Kidney (tissue), 14 donors: ENCODE results near the gene NGDN. TPM values are rescaled to one million over a fixed set of nuclear protein-coding genes. Genes with fewer than 3 reads are reported as not detected.

Source experiments
- DNase-seq, 5 donors: peaks; one replicate each; pipeline ENCODE4 v3.0.0-alpha.2; 2013 to 2020
- FAIRE-seq: peaks from 2 replicates; lab custom pipeline; 2012; peaks lifted over from hg19 to GRCh38; lab: Jason Lieb, UNC
- H3K27ac ChIP-seq, 2 donors: one replicate each; pipeline ENCODE4 v1.7.0; 2013; ENCODE audit warnings: low read depth in 2 of 2, low read length in 2 of 2, inconsistent platforms in 1 of 2
- H3K27me3 ChIP-seq: one replicate; pipeline ENCODE4 v1.7.1; 2013; ENCODE audit warnings: low read length, inconsistent platforms; ENCODE audit not compliant: control insufficient read depth, insufficient read depth
- H3K36me3 ChIP-seq, 3 donors: one replicate each; pipeline versions ENCODE4 v1.7.0 to v1.7.1; 2013; ENCODE audit warnings: low read length in 3 of 3, control low read depth in 1 of 3, inconsistent platforms in 1 of 3; ENCODE audit not compliant: insufficient read depth in 3 of 3, control insufficient read depth in 2 of 3
- H3K4me1 ChIP-seq, 3 donors: one replicate each; pipeline versions ENCODE4 v1.7.0 to v1.7.1; 2013; ENCODE audit warnings: low read length in 3 of 3, inconsistent platforms in 1 of 3, low read depth in 1 of 3; ENCODE audit not compliant: control insufficient read depth in 2 of 3, insufficient read depth in 2 of 3
- H3K4me3 ChIP-seq, 3 donors: one replicate each; pipeline versions ENCODE4 v1.7.0 to v1.8.1; 2013; ENCODE audit warnings: low read length in 3 of 3, control low read depth in 1 of 3, inconsistent platforms in 1 of 3
- H3K9ac ChIP-seq, 3 donors: one replicate each; pipeline versions ENCODE4 v1.7.0 to v1.7.1; 2013; ENCODE audit warnings: low read length in 3 of 3, control low read depth in 1 of 3, inconsistent platforms in 1 of 3
- H3K9me3 ChIP-seq, 3 donors: one replicate each; pipeline versions ENCODE4 v1.7.0 to v1.7.1; 2013; ENCODE audit warnings: low read length in 3 of 3, control low read depth in 1 of 3, inconsistent platforms in 1 of 3; ENCODE audit not compliant: control insufficient read depth in 2 of 3, insufficient read depth in 1 of 3
- intact Hi-C: fragments of 100-400 bp; cut with DNase I; formaldehyde crosslinking; loops from one replicate; pipeline ENCODE4 v1.11.1; 2022
- polyA plus RNA-seq: library from polyadenylated mRNA; stranded (reverse); fragments of 350-450 nt; fragmentation: Illumina TruSeq; extraction: RNeasy Lipid Tissue Mini Kit (QIAGEN cat#74804); gene quantifications from one replicate; pipeline ENCODE4 v1.2.3, GENCODE V29; 2014; ENCODE audit warnings: low read depth, low replicate concordance; ENCODE audit not compliant: insufficient read depth
- total RNA-seq: library from RNA; stranded (reverse); fragmentation: NEBNext Ultra II Directional; extraction: Animal tissue kit (Norgen Biotek cat#: 25700); gene quantifications from one replicate; pipeline ENCODE4 v1.2.1, GENCODE V29; 2021
- TF ChIP-seq, protein P1 (sequence below): IDR thresholded peaks from 3 replicates; pipeline ENCODE4 v1.5.1; 2012; ENCODE audit warnings: mild to moderate bottlenecking, moderate library complexity, borderline replicate concordance; ENCODE audit not compliant: insufficient read depth; ENCODE audit errors: extremely low read depth
- donor health status: control.
- donor health status: control.
- donor health status: control.
- donor health status: control.
- donor health status: control.
- donor health status: DM: yes; HTN: yes; CAD: no.
- donor health status: Normal renal cell carcinoma (clear cell type).

Gene NGDN
- total and polyA plus RNA-seq, 2 donors from 2014 or later = 35.6 to 37.6 TPM

- H3K9me3 ChIP-seq = no peaks in the 10 kb centered on the region
- TF ChIP-seq, protein P1, sequence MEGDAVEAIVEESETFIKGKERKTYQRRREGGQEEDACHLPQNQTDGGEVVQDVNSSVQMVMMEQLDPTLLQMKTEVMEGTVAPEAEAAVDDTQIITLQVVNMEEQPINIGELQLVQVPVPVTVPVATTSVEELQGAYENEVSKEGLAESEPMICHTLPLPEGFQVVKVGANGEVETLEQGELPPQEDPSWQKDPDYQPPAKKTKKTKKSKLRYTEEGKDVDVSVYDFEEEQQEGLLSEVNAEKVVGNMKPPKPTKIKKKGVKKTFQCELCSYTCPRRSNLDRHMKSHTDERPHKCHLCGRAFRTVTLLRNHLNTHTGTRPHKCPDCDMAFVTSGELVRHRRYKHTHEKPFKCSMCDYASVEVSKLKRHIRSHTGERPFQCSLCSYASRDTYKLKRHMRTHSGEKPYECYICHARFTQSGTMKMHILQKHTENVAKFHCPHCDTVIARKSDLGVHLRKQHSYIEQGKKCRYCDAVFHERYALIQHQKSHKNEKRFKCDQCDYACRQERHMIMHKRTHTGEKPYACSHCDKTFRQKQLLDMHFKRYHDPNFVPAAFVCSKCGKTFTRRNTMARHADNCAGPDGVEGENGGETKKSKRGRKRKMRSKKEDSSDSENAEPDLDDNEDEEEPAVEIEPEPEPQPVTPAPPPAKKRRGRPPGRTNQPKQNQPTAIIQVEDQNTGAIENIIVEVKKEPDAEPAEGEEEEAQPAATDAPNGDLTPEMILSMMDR = no peak
- H3K27ac ChIP-seq = no peak overlapping the region
- H3K4me1 ChIP-seq = peaks cover 0 to 11% (median 0%) of the 10 kb centered on the region in 3 donors
- H3K27me3 ChIP-seq = no peaks in the 10 kb centered on the region
- intact Hi-C loops = no loop called here
- H3K4me3 ChIP-seq = no peak overlapping the region
- FAIRE-seq (no peak), DNase-seq (no peak)
- H3K9ac ChIP-seq = no peak overlapping the region
- no peaks in the 10 kb centered on the region for H3K36me3 ChIP-seq
These were observed 25.2 kb upstream of the NGDN start for GRCh38 chr14:23444314-23444713.

DNA sequence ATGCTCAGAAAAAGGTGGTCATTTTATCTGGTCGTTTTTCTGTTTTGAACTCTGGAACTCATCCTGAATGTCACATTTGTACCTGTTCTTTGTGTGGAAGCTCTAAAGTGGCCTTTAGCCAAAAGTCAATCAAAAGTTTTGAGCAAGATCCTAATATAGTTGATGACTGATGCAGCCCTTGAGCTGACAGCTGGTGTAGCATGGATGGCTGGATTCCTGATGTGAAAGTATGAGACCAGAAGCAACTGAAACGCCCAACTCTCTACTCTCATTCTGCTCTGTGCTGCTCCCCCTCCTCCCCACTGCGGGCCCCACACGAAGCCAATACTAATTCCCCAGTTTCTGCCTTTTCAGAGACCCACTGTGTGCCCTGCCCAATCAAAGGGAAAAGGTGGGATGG is 23.7 kb upstream of the NGDN start:
- Histone ChIP-seq H3K4me1 (peaks cover 0 to 11% (median 0%) of the 10 kb centered on the region in 3 donors), H3K4me3 (no peak overlapping the region), H3K9me3 (no peaks in the 10 kb centered on the region), H3K27ac (no peak overlapping the region), H3K9ac (no peak overlapping the region), H3K36me3 (no peaks in the 10 kb centered on the region), H3K27me3 (no peaks in the 10 kb centered on the region)
- intact Hi-C loops = no loop called here
- no peak for FAIRE-seq
- peak in 1 of 5 donors; percentile 15 for DNase-seq
- TF ChIP-seq, protein P1 = no peak

DNA sequence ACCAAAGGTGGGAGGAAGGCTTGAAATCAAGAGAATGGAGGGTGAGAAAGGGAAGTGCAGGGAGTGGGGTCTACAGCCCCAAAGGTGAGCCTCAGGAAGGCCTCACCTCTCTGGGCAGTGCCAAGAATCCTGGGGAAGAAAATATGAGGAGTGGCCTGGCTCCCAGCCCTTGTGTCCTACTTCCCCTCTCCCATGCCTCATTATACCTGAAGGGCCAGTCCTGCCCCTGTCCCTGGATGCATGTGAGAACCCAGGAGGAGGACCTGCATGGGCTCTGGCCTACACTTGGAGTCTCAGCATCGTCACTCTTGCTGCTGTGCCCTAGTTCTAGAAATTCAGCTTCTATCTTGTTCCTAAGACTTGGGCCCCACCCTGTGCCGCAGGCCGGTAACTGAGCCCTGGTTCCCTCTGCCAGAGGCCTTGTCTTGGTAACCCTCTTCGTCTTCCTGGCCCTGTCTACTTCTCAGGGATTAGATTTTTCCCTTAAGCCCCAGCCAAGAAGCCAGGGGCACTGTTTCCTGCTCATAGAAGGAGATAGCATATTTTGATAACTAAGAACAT is 23.1 kb upstream of the NGDN start:
- Histone ChIP-seq H3K4me1 (peaks cover 0 to 11% (median 0%) of the 10 kb centered on the region in 3 donors), H3K27ac (no peak overlapping the region), H3K9me3 (no peaks in the 10 kb centered on the region), H3K4me3 (no peak overlapping the region), H3K9ac (no peak overlapping the region), H3K36me3 (no peaks in the 10 kb centered on the region), H3K27me3 (no peaks in the 10 kb centered on the region)
- peak in 2 of 5 donors; percentile 18 to 32 for DNase-seq
- intact Hi-C loops = no loop called here
- FAIRE-seq = no peak
- TF ChIP-seq, protein P1 = no peak
